CD1c-positive myeloid dendritic cell (primary cell): ENCODE data around the gene ACSL4.

Experiments
- DNase-seq: peaks from one replicate; pipeline ENCODE4 v3.0.0-alpha.2; 2016; ENCODE audit errors: extremely low spot score

ACSL4 gene

DNA sequence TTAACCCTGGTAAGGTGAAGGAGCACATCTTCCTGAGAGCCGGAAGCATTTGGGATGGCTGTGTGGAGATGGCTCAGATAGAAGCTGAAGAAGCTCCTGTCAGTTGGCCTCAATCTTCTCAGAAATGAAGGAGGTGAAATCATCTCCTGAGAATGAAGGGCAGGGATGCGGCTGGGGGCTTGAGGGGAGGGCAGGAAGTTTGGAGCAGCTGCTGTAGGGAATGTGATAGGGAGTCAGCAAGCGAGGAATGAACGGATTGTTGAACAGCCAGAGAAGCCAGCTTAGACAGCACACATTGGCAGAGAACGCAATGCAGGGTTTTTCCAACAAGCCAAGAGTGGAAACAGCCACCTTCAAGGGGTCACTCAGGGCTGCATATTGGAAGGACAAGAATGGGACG is 118.1 kb downstream of the ACSL4 start:
- DNase-seq = no peak

DNA sequence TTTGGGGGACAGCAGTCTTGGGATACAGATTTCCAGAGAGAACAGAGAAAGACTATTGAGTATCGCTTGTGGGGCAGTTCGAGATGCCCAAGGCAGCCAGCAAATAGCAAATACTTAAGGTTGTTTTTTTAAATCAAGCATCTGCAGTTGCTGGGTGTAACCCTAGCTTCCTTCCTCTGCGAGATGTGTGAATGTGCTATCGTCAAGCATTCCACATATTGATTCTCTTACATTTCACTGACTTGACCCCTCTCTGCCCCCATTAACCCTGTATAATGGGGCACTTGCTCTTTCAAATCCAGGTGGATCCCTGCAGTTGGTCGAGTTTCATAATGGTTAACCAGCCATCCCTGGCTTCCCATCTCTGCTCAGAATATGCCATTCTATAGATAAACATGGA is 131.6 kb downstream of the ACSL4 start:
- no peak for DNase-seq

DNA sequence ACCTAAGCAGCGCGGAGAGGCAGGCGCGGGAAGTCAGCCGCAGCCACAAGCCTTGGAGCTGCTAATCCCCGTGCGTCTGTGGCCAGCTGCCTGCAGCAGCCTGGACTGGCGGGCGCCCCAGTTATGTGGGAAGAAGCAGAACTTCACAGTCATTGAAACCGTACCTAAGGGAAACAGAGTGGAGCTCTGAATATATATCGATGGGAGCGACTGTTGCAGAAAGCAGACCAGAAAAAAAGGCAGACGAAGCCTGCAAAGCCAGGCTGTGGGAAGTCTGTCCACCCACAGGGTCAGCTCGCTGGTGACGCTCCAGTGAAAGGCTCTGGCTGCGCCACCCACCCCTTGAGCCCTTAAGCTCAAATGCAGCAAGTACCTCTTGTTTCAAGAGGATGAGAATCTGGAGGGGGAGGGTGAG is 132.8 kb downstream of the ACSL4 start:
- peak; percentile 21 for DNase-seq

DNA sequence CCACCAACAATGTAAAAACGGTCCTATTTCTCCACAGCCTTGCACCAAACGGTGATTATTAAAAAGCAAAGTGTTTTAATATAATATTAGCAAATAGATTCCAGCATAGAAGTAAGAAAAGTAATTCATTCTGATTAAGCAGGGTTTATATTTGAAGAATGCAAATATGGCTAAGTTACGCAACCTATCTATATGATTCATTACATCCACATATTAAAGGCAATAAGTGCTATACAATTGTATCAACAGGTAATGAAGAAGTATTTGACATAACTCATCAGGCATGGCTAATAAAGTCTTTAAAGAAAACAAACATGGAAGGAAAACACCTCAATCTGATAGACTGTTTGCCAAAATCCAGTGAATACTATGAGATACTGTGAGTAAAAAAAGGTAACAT is 137.0 kb downstream of the ACSL4 start:
- no peak for DNase-seq
